C4-2B (cell line): ENCODE results near the gene LMF1.

Experiments used
- ZFX ChIP-seq: fragments of 450-650 bp; IDR thresholded peaks from 2 replicates; pipeline ENCODE4 v1.6.1; 2017
- TF ChIP-seq, protein P1 (sequence below): fragments of 450-650 bp; conservative IDR thresholded peaks from 2 replicates; pipeline ENCODE4 v1.5.1; 2017; ENCODE audit warnings: mild to moderate bottlenecking

DNA sequence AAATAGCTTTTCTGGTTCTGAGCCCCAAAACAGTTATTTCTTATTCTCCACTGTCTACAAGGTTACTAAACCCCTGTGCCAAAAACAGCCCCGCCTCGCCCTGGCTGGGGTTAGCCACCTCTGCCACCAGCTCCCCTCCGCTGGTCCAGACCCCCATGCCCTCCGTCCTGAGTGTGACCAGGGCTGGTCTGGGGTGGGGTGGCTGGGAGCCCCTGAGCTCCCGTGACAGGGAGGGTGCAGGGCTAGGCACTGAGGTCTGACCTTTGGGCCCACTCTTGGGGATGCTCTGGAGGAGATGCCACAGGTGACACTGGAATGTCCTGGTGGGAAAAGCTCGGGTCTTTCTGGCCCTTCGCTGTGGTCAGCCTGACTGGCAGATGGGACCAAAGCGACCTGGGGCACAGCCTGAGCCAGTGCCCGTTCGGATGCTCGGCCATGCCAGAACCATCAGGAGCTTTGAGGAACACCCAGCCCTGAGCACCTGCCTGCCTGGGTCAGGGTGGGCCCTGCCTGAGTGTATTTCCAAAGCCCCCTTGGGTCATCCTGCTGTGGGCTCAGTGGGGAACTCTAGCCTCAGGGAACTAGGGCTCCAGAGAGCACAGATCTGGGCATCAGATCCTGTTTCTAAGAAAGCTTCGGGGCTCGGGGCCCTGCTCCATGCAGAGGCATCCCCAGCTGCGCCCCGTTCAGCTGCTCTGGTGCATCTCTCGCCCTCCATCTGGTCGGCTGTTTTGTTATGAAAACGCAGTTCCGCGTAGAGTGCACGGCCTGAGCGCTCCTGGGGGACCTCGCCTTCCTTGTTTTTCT lies 98.1 kb downstream of the LMF1 start:
- TF ChIP-seq, protein P1, sequence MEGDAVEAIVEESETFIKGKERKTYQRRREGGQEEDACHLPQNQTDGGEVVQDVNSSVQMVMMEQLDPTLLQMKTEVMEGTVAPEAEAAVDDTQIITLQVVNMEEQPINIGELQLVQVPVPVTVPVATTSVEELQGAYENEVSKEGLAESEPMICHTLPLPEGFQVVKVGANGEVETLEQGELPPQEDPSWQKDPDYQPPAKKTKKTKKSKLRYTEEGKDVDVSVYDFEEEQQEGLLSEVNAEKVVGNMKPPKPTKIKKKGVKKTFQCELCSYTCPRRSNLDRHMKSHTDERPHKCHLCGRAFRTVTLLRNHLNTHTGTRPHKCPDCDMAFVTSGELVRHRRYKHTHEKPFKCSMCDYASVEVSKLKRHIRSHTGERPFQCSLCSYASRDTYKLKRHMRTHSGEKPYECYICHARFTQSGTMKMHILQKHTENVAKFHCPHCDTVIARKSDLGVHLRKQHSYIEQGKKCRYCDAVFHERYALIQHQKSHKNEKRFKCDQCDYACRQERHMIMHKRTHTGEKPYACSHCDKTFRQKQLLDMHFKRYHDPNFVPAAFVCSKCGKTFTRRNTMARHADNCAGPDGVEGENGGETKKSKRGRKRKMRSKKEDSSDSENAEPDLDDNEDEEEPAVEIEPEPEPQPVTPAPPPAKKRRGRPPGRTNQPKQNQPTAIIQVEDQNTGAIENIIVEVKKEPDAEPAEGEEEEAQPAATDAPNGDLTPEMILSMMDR = no peak
- no peak for TF ChIP-seq ZFX
